ENCODE data around the gene RFXANK.

RFXANK gene

DNA sequence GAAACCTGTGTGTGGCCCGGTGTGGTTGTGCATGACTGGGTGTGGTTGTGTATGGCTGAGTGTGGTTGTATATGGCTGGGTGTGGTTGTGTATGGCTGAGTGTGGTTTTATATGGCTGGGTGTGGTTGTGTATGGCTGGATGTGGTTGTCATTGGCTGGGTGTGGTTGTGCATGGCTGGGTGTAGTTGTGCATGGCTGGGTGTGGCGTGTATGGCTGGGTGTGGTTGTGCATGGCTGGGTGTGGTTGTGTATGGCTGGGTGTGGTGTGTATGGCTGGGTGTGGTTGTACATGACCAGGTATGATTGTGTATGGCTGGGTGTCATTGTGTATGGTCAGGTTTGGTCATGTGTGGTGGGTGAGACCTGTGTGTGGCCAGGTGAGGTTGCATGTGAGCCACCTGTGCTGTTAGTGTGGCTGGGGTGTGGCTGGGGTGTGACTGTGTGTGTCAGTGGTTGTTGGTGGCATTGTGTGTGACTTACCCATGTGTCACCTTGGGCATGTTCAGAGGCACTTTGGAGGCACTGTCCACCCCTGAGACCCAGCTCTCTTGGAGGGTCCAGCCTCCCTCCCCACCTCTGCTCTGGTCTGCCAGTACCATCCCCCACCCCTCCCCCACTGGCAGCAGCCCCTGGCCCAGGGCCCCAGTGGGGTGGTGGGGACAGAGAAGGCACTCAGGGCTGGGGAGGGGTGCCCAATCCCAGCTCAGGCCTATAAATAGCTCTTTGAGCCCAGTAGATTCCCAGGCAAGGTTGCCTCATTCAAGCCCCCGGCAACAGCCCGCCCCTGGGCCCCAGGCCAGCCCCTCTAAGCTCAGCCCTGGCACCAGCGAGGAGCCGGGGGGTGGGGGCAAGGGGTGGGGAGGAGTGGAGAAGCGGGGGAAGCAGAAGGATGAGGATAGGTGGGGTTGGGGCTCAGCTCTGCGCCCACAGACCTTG lies 15.8 kb downstream of the RFXANK start:
- Histone ChIP-seq H4K20me1 (ENCODE audit: insufficient read depth, low read length, poor library complexity, severe bottlenecking) (no peaks in the 10 kb centered on the region), H3K4me3 (ENCODE audit: low read length, poor library complexity, severe bottlenecking) (no peak overlapping the region), H3K79me2 (ENCODE audit: insufficient read depth, low read length) (peaks cover 2% of the 10 kb centered on the region; the same call in 1 of the 2 replicates), H3K36me3 (ENCODE audit: insufficient read depth, low read length) (no peaks in the 10 kb centered on the region), H3K27me3 (ENCODE audit: insufficient read depth, low read length, poor library complexity, severe bottlenecking) (no peaks in the 10 kb centered on the region), H3K4me2 (ENCODE audit: low read depth, low read length, poor library complexity, severe bottlenecking) (no peak overlapping the region), H3K9ac (ENCODE audit: low read depth, low read length, poor library complexity, severe bottlenecking) (no peak overlapping the region), H3K9me2 (replicated peaks; ENCODE audit: low read depth, low read length) (no peaks in the 10 kb centered on the region), H3F3A (ENCODE audit: low read depth) (no peaks in the 10 kb centered on the region), H2AFZ (ENCODE audit: low read length) (no peak overlapping the region), H3K4me1 (ENCODE audit: insufficient read depth, low read length, poor library complexity, severe bottlenecking) (no peaks in the 10 kb centered on the region), H3K9me3 (ENCODE audit: insufficient read depth, low read depth, low read length) (no peaks in the 10 kb centered on the region)
- TF ChIP-seq EZH2phosphoT487 (IDR thresholded peaks at IDR 0.05; ENCODE audit: borderline replicate concordance), result no peak
- TF ChIP-seq, protein P1, sequence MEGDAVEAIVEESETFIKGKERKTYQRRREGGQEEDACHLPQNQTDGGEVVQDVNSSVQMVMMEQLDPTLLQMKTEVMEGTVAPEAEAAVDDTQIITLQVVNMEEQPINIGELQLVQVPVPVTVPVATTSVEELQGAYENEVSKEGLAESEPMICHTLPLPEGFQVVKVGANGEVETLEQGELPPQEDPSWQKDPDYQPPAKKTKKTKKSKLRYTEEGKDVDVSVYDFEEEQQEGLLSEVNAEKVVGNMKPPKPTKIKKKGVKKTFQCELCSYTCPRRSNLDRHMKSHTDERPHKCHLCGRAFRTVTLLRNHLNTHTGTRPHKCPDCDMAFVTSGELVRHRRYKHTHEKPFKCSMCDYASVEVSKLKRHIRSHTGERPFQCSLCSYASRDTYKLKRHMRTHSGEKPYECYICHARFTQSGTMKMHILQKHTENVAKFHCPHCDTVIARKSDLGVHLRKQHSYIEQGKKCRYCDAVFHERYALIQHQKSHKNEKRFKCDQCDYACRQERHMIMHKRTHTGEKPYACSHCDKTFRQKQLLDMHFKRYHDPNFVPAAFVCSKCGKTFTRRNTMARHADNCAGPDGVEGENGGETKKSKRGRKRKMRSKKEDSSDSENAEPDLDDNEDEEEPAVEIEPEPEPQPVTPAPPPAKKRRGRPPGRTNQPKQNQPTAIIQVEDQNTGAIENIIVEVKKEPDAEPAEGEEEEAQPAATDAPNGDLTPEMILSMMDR (conservative IDR thresholded peaks at IDR 0.05; ENCODE audit: low read length), result no peak

DNA sequence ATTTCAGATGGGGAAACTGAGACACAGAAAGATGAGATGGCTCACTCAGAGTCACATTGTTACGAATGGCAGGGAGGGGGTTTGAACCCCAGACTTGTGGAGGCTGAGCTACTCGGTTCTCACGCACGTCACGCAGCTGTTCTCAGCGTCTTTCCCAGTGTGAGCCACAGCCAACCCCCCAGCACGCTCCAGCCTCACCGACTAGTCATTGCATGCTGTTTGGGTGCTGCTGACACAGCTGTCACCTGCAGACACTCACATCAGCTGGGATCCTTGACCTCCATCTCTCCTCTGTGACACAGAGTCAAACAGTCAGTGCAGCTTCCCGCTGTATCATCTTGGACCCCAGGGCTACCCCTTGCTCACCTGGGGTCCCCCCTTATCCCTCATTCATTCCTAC lies 17.3 kb downstream of the RFXANK start:
- H3K4me3 ChIP-seq (ENCODE audit: low read length, poor library complexity, severe bottlenecking), result no peak overlapping the region
- no peaks in the 10 kb centered on the region for H3K9me3 ChIP-seq (ENCODE audit: insufficient read depth, low read depth, low read length)
- no peaks in the 10 kb centered on the region for H3K27me3 ChIP-seq (ENCODE audit: insufficient read depth, low read length, poor library complexity, severe bottlenecking)
- TF ChIP-seq EZH2phosphoT487 (IDR thresholded peaks at IDR 0.05; ENCODE audit: borderline replicate concordance), result no peak
- TF ChIP-seq, protein P1 (conservative IDR thresholded peaks at IDR 0.05; ENCODE audit: low read length), result no peak
- H3K36me3 ChIP-seq (ENCODE audit: insufficient read depth, low read length), result no peaks in the 10 kb centered on the region
- H3K4me1 ChIP-seq (ENCODE audit: insufficient read depth, low read length, poor library complexity, severe bottlenecking), result no peaks in the 10 kb centered on the region
- no peaks in the 10 kb centered on the region for H3K79me2 ChIP-seq (ENCODE audit: insufficient read depth, low read length)
- H3K9ac ChIP-seq (ENCODE audit: low read depth, low read length, poor library complexity, severe bottlenecking), result no peak overlapping the region
- H4K20me1 ChIP-seq (ENCODE audit: insufficient read depth, low read length, poor library complexity, severe bottlenecking), result no peaks in the 10 kb centered on the region
- H2AFZ ChIP-seq (ENCODE audit: low read length), result no peak overlapping the region
- H3K9me2 ChIP-seq (replicated peaks; ENCODE audit: low read depth, low read length), result no peaks in the 10 kb centered on the region
- H3K4me2 ChIP-seq (ENCODE audit: low read depth, low read length, poor library complexity, severe bottlenecking), result no peak overlapping the region
- H3F3A ChIP-seq (ENCODE audit: low read depth), result no peaks in the 10 kb centered on the region

DNA sequence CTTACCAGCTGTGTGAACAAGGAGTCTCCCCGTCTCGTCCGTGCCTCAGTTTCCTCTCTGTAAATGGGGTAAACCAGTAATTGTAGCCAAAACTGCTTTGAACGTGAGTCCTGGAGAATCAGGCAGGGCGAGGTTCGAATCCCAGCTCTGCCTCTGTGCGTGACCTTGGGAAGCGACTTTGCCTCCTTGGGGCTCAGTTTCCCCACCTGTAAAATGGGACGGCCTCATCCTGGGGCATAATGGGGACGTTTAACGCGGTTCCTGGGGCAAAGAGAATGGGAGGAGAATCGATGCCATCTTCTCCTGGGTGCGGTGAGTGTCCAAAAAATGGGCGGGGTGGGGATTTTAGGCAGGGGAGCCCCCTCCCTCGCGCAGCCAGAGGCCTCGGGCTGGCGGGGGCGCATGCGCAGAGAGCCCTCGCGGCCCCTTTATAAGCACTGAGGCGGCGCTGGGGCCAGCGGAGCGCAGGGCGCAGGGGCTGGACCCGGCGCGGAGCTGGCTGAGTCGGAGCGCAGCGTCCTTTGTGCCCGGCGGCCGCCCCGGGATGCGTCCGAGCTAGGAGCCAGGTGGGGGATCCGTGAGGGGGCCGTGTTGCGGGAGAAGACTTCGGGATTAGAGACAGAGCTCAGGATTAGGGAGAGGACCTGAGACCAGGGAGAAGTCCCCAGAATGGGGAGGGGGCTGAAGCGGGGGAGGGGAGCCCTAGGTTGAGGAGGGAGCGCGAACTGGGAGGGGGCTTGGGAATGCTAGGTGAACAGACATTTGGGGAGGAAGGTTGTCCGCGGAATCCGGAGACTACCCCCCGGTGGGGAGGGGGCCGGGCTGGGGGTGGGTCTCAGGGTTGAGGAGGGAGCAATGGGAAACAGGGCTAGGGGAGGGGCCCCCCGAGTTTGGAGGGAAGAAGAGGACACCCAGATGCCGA lies 19.7 kb downstream of the RFXANK start, which contains the start of gene NCAN:
Gene NCAN (plus strand): TSS at position 460 of the 922 bp plus-strand sequence. CDS start 4,996 bp downstream, outside the sequence.
- Histone ChIP-seq H4K20me1 (ENCODE audit: insufficient read depth, low read length, poor library complexity, severe bottlenecking) (no peaks in the 10 kb centered on the region), H3K27me3 (ENCODE audit: insufficient read depth, low read length, poor library complexity, severe bottlenecking) (no peaks in the 10 kb centered on the region), H3K9me3 (ENCODE audit: insufficient read depth, low read depth, low read length) (no peaks in the 10 kb centered on the region), H3K4me2 (ENCODE audit: low read depth, low read length, poor library complexity, severe bottlenecking) (no peak within 1 kb of the TSS), H3F3A (ENCODE audit: low read depth) (no peaks in the 10 kb centered on the region), H3K36me3 (ENCODE audit: insufficient read depth, low read length) (no peaks in the 10 kb centered on the region), H3K4me1 (ENCODE audit: insufficient read depth, low read length, poor library complexity, severe bottlenecking) (no peaks in the 10 kb centered on the region), H3K9me2 (replicated peaks; ENCODE audit: low read depth, low read length) (no peaks in the 10 kb centered on the region), H3K9ac (ENCODE audit: low read depth, low read length, poor library complexity, severe bottlenecking) (no peak within 1 kb of the TSS), H2AFZ (ENCODE audit: low read length) (no peak within 1 kb of the TSS), H3K4me3 (ENCODE audit: low read length, poor library complexity, severe bottlenecking) (no peak within 1 kb of the TSS), H3K79me2 (ENCODE audit: insufficient read depth, low read length) (no peaks in the 10 kb centered on the region)
- TF ChIP-seq EZH2phosphoT487 (IDR thresholded peaks at IDR 0.05; ENCODE audit: borderline replicate concordance), result no peak

Measured in Loucy (cell line).